Bronchial epithelial cell (primary cell): ENCODE results near the gene PEX26. TPM values are rescaled to one million over a fixed set of nuclear protein-coding genes. Genes with fewer than 3 reads are reported as not detected.

Source experiments
- DNase-seq: peaks from one replicate; pipeline ENCODE4 v3.0.0-alpha.2; 2010; ENCODE audit warnings: low read depth
- FAIRE-seq: peaks from 2 replicates; lab custom pipeline; 2011; peaks lifted over from hg19 to GRCh38; lab: Jason Lieb, UNC
- H3K27me3 ChIP-seq: 2 replicates; pipeline ENCODE4 v1.5.1; 2011; ENCODE audit warnings: low read length; ENCODE audit not compliant: control insufficient read depth, insufficient read depth
- H3K36me3 ChIP-seq: 2 replicates; pipeline ENCODE4 v1.5.1; 2011; ENCODE audit warnings: low read length; ENCODE audit not compliant: control insufficient read depth, insufficient read depth
- H3K4me3 ChIP-seq: 2 replicates; pipeline ENCODE4 v1.5.1; 2011; ENCODE audit warnings: mild to moderate bottlenecking, low read depth, low read length, control low read depth
- total RNA-seq: library from RNA; depleted of rRNA; stranded (reverse); fragments of >200 nt; gene quantifications from 2 replicates; pipeline ENCODE4 v1.2.1, GENCODE V29; 2014
- TF ChIP-seq, protein P1 (sequence below): IDR thresholded peaks from 2 replicates; pipeline ENCODE4 v1.5.1; 2011; ENCODE audit warnings: mild to moderate bottlenecking, moderate library complexity, low read length, control low read depth, inconsistent platforms; ENCODE audit not compliant: insufficient read depth, severe bottlenecking

PEX26 gene
- total RNA-seq, 1 donor from 2014 or later: 11.8 TPM

DNA sequence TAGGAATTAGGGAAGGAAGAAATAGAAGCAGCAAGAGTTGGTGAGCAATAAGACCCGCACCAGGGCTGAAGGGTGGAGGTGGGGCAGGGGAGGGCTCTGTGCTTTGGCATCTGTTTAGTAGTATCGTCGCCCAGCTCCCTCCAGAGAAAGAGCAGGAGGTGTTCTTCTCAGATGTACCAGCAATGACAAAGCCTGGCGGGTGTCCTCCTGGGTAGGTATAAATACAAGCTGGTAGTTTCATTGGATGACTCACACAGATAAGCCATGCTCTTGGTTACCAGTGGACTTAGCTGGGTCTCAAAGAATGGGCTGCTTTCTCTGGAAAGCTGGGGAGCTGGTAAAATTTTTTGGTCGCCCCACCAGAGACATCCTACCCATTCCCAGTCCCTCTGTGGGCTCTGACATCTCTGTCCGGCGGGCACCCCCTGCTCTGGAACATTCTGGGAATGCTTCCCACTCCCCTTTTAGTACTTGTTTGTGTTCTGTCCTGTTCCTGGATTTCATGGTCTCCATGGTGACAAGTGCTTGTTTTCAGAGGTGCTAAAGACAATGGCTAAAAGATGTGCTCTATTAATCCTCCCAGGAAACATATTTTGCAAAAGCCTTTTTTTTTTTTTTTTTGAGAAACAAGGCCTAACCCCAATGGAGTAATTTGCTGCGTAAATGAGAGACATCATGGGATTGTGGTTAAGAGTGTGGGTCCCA is 17.5 kb downstream of the PEX26 start:
- Histone ChIP-seq H3K4me3 (no peak overlapping the region), H3K27me3 (no peaks in the 10 kb centered on the region), H3K36me3 (peaks cover 1% of the 10 kb centered on the region)
- TF ChIP-seq, protein P1, sequence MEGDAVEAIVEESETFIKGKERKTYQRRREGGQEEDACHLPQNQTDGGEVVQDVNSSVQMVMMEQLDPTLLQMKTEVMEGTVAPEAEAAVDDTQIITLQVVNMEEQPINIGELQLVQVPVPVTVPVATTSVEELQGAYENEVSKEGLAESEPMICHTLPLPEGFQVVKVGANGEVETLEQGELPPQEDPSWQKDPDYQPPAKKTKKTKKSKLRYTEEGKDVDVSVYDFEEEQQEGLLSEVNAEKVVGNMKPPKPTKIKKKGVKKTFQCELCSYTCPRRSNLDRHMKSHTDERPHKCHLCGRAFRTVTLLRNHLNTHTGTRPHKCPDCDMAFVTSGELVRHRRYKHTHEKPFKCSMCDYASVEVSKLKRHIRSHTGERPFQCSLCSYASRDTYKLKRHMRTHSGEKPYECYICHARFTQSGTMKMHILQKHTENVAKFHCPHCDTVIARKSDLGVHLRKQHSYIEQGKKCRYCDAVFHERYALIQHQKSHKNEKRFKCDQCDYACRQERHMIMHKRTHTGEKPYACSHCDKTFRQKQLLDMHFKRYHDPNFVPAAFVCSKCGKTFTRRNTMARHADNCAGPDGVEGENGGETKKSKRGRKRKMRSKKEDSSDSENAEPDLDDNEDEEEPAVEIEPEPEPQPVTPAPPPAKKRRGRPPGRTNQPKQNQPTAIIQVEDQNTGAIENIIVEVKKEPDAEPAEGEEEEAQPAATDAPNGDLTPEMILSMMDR: no peak
- no peak for FAIRE-seq
- no peak for DNase-seq

DNA sequence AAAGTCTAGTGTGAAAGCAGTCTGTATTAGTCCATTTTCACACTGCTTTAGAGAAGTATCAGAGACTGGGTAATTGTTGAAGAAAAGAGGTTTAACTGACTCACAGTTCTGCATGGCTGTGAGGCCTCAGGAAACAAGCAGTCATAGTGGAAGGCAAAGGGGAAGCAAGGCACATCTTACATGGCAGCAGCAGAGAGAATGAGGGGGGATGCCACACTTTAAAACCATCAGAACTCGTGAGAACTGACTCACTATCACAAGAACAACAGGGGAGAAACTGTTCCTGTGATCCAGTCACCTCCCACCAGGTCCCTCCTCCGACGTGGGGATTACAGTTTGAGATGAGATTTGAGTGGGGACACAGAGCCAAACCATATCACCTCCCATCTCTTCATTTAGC is 19.0 kb downstream of the PEX26 start:
- no peak overlapping the region for H3K4me3 ChIP-seq
- FAIRE-seq (no peak), DNase-seq (no peak)
- TF ChIP-seq, protein P1: no peak
- no peaks in the 10 kb centered on the region for H3K27me3 ChIP-seq
- peaks cover under 1% of the 10 kb centered on the region for H3K36me3 ChIP-seq

DNA sequence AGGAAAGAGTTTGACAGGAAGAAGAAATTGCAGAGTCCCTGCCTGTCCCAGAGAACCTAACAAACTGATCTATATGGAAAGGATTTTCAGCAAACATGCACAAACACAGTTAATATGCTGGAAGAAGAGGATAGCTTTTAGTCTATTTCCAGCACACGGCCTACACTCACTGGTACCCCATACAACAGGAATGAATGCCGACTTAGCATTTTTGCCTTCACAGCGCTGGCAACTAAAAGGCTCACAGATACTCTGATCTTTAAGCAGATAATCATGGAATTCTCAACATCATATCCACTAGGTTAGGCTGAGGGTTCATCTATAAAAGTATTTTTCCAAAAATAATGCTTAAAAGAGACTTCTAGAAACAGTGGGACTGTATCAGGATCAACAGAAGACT is 23.0 kb downstream of the PEX26 start:
- Histone ChIP-seq H3K27me3 (no peaks in the 10 kb centered on the region), H3K4me3 (no peak overlapping the region), H3K36me3 (no peaks in the 10 kb centered on the region)
- FAIRE-seq (no peak), DNase-seq (no peak)
- TF ChIP-seq, protein P1: no peak

DNA sequence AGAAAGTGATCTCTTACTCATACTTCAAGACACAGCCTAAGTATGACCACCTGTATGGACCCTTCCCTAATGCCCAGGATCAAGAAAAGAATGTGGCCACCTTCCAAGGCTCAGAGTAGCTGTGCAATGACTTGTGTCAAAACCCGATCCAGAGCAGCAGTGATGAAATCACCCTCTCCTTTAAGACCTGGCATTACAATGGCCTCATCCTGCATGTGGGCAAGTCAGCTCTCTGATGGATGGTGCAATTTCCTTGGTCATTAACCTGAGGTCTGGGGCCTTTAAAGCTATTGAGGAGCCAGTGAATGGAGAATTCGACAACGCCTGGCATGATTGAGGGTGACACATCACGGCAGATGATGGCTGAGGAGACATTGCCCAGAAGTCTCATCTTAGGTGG is 23.7 kb downstream of the PEX26 start:
- H3K27me3 ChIP-seq: no peaks in the 10 kb centered on the region
- DNase-seq (no peak), FAIRE-seq (no peak)
- TF ChIP-seq, protein P1: no peak
- H3K4me3 ChIP-seq: no peak overlapping the region
- H3K36me3 ChIP-seq: no peaks in the 10 kb centered on the region

DNA sequence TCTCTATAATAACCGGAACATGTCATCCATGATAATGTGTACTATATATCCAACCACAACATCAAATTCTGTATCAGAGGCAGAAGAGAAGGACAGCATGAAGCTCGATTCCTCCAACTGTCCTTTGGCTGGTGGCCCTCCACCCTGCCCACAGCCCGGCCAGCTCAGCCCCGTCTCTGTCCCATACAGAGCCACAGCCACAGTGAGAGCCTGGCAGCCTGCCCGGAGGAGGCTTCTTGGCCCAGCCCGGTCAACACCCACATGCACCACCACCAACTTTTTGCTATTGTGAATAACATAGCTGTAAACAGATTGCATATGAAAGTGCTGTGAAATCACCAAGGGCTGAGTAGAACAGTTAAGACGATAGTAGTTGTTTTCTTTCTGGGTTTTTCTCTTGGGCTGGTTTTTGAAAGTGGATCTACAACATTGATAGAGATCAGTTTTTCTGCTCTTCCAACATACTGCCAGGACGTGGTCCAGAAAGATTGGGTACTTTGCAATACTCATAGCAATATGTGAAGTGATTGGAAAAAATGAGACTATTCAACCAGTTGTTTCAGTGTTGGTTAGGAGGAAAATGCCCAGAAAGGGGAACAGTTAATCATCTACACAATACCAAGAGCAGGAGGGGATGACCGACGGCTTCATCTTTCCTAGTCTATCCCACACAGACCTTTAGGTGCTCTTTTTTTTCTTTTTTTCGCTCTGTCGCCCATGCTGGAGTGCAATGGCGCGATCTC is 25.9 kb downstream of the PEX26 start:
- FAIRE-seq (no peak), DNase-seq (no peak)
- Histone ChIP-seq H3K27me3 (no peaks in the 10 kb centered on the region), H3K4me3 (no peak overlapping the region), H3K36me3 (no peaks in the 10 kb centered on the region)
- TF ChIP-seq, protein P1: no peak
